GM13976 (cell line): ENCODE data around the gene EMC9.

Experiments
- DNase-seq: peaks from one replicate; pipeline ENCODE4 v3.0.0; 2012; ENCODE audit warnings: low spot score
- in situ Hi-C: fragments of 300-500 bp; cut with MboI; formaldehyde crosslinking; loops from one replicate; pipeline ENCODE4 v1.12.0; 2022; ENCODE audit warnings: low sequenced_read_pairs, mixed read lengths, inconsistent platforms; ENCODE audit not compliant: unreplicated experiment
- TF ChIP-seq, protein P1 (sequence below): IDR thresholded peaks from 2 replicates; pipeline ENCODE4 v1.5.1; 2012; ENCODE audit warnings: borderline replicate concordance, mild to moderate bottlenecking; ENCODE audit not compliant: insufficient read depth; ENCODE audit errors: extremely low read depth, missing control alignments, control extremely low read depth

Gene EMC9, protein sequence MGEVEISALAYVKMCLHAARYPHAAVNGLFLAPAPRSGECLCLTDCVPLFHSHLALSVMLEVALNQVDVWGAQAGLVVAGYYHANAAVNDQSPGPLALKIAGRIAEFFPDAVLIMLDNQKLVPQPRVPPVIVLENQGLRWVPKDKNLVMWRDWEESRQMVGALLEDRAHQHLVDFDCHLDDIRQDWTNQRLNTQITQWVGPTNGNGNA

DNA sequence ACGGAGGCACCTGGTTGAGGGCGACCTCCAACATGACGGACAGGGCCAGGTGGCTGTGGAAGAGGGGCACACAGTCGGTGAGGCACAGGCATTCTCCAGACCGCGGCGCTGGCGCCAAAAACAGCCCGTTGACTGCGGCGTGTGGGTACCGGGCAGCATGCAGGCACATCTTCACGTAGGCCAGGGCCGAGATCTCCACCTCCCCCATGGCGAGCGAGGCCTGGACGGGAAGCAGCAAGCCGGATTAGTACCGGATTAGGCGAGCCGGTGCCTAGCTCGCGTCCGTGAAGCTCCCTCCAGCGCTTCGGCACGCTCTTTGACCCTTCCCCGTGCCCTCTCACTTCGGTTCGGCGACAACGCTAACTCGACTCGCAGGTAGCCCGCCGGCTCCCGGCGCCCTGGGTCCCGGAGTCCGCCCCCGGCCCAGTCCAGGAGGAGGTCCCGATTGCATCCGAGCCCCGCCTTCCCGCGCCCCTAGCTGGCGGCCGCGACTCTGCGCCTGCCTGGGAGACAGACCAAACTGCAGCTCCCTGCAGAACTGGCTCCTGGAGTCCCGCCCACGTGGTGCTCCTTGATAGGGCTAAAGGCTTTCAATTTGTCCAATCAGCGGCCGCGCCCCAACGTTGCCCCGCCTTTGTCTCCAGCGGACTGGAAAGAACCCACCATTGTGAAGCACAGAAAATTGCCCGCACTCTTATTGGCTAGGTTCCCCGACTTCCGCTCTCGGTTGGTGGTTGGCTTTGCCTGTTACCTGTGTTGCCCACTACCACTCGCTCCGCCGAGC, at the start of gene EMC9:
Gene EMC9 (minus strand): TSS at position 495 of the 784 bp plus-strand sequence. CDS start 287 bp downstream, at position 208.
- DNase-seq, result peak; percentile 97

DNA sequence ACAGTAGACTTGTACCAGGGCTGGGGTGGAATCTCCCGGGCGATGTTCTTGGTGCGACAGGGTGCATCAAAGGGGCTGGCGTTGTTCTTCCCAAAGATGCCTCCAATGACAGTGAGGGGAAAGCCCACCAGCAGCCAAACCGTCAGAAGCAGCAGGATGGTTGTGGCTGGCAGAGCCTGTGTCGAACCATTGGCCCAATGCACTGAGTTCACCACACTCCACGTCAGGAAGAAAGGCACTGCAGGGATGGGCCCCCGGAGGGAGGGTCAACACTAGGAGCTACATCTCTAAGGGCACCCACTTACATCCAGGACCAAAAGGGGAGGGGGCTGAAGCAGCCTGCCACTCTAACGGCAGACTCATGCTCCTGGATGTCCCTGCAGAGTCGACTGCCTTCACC, 49.0 kb upstream of the EMC9 start:
- TF ChIP-seq, protein P1, sequence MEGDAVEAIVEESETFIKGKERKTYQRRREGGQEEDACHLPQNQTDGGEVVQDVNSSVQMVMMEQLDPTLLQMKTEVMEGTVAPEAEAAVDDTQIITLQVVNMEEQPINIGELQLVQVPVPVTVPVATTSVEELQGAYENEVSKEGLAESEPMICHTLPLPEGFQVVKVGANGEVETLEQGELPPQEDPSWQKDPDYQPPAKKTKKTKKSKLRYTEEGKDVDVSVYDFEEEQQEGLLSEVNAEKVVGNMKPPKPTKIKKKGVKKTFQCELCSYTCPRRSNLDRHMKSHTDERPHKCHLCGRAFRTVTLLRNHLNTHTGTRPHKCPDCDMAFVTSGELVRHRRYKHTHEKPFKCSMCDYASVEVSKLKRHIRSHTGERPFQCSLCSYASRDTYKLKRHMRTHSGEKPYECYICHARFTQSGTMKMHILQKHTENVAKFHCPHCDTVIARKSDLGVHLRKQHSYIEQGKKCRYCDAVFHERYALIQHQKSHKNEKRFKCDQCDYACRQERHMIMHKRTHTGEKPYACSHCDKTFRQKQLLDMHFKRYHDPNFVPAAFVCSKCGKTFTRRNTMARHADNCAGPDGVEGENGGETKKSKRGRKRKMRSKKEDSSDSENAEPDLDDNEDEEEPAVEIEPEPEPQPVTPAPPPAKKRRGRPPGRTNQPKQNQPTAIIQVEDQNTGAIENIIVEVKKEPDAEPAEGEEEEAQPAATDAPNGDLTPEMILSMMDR, result no peak
- no peak for DNase-seq
- in situ Hi-C loops, result no loop called here

More for the DNA sequence above, at the start of gene EMC9:
- TF ChIP-seq, protein P1, result peak; percentile 23
- in situ Hi-C loops, result no loop called here

DNA sequence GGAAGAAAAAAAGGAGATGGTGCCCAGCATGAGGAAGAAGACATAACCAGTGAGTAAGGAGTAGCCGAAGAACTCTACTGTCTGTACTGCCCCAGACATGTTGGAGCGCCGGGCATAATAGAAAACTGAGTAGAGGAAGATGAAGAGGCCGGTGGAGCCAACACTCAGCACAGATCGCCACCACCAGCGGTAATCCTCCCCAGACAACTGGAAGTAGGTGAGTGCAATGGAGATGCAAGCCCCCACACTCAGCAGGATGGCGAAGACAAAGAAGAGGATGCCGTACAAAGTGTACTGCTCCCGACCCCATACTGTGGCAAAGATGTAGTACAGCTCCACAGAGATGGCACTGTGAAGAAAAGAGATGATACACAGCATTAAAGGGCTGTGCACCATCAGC, 48.1 kb upstream of the EMC9 start:
- TF ChIP-seq, protein P1, result no peak
- in situ Hi-C loops, result no loop called here
- no peak for DNase-seq

DNA sequence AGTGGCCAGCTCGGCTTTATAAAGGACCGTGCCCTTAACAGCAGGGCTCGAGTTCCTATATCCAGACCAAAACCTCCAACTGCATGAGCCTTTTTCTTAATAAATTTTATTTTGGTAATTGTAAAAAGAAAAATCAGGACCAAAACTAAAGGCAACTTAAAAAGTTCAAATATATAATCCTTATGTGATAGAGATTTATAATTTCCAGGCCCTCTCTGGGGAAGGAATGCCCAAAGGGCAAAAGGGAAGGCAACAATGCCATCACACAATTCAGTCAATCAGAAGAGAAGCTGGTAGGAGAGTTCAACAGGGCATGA, 47.6 kb upstream of the EMC9 start:
- no peak for DNase-seq
- TF ChIP-seq, protein P1, result no peak
- in situ Hi-C loops, result no loop called here

DNA sequence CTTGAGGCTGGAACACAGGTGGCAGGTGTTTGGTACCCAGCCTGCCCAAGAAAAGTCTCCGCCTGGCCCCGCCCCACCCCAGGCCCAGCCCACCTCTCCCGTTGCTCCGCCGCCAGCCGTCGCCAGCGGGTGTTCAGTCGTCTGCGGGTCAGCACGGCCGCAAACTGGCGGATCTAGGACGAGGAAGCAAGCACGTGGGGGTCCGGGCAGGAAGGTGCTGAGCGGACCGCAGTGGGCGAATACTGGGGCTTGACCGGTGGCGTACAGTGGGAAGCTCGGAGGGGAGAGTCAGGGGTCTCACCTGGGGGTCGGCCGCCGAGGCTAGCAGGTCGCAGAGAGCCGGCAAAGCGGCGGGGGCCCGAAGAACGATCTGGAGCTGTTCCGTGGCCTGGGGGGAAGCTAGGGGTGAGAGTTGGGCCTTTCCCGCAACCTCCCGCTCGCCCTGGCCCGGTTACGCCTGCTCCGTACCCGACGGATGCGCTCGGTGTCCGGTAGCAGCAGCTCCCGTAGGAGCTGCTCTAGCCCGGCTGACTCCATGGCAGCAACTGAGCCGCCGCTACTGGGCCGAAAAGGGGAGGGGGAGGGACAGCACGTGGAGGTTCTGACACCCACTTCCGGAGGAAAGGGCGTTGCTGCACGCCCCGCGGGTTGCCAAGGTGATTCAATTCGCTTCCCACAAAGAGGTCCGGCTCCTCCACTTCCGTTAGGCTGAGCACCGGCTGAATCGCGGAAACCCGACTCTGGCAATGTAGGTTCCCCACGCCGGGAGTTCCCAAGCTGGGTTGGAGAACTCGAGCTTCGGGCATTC, 47.1 kb upstream of the EMC9 start, which contains the start of gene IPO4:
Gene IPO4 (minus strand): TSS at position 566 of the 808 bp plus-strand sequence. CDS start 29 bp downstream, at position 537.
- peak; percentile 99 for DNase-seq
- in situ Hi-C loops, result no loop called here

DNA sequence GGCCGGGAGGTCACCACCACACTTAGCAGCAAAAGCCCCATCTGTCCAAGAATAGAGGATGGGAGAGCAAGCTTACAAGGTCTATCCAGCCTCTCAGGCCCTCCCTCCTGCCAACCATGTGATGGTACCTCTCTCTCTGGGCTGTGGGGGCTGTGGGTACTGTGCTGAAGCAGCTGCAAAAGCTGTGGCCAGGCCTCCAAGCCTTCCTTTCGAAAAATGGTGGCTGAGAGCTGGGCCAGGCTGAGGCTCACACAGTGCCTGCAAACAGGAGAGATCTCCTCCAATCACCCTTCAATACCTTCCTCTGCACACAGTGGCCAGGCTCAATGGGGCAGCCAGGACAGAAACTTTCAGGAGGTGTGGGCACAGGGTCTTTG, 46.1 kb upstream of the EMC9 start:
- in situ Hi-C loops, result no loop called here
- TF ChIP-seq, protein P1, result no peak
- no peak for DNase-seq

More for the DNA sequence above, 47.1 kb upstream of the EMC9 start, which contains the start of gene IPO4:
- TF ChIP-seq, protein P1, result no peak
